Astrocyte of the cerebellum (primary cell): ENCODE measurements around the gene NCS1.

ENCODE experiments used
- DNase-seq: peaks from one replicate; pipeline ENCODE4 v3.0.0-alpha.2; 2011; ENCODE audit warnings: low read depth
- H3K4me3 ChIP-seq: 2 replicates; pipeline ENCODE4 v1.5.1; 2011; ENCODE audit warnings: mild to moderate bottlenecking, low read depth, low read length, moderate library complexity
- CTCF ChIP-seq: IDR thresholded peaks from 2 replicates; pipeline ENCODE4 v1.5.1; 2012; ENCODE audit warnings: low read length, low read depth, moderate library complexity, mild to moderate bottlenecking; ENCODE audit errors: missing control alignments
- in situ Hi-C: cut with HindIII; loops from 2 replicates; pipeline ENCODE4 v1.10.0; 2017; ENCODE audit warnings: low sequenced_read_pairs

NCS1 gene

GRCh38 chr9:130155647-130156046 lies 16.6 kb upstream of the NCS1 start:
- DNase-seq: no peak
- in situ Hi-C loops: no loop called here
- no peak overlapping the region for H3K4me3 ChIP-seq
- TF ChIP-seq CTCF: no peak

GRCh38 chr9:130156672-130157071 lies 15.5 kb upstream of the NCS1 start:
- no peak for DNase-seq
- in situ Hi-C loops: no loop called here
- no peak overlapping the region for H3K4me3 ChIP-seq
- no peak for TF ChIP-seq CTCF

GRCh38 chr9:130157079-130157478 lies 15.1 kb upstream of the NCS1 start:
- in situ Hi-C loops: no loop called here
- no peak for DNase-seq
- TF ChIP-seq CTCF: no peak

GRCh38 chr9:130158001-130158400 lies 14.2 kb upstream of the NCS1 start:
- no peak overlapping the region for H3K4me3 ChIP-seq
- no peak for TF ChIP-seq CTCF
- in situ Hi-C loops: no loop called here
- no peak for DNase-seq

More at GRCh38 chr9:130157079-130157478, 15.1 kb upstream of the NCS1 start:
- no peak overlapping the region for H3K4me3 ChIP-seq

- H3K4me3 ChIP-seq: no peak overlapping the region
- no peak for TF ChIP-seq CTCF
- no peak for DNase-seq
- in situ Hi-C loops: no loop called here
Measured at GRCh38 chr9:130159057-130159456, 13.1 kb upstream of the NCS1 start.

GRCh38 chr9:130159915-130160670 lies 12.1 kb upstream of the NCS1 start:
- H3K4me3 ChIP-seq: no peak overlapping the region
- no peak for DNase-seq
- TF ChIP-seq CTCF: no peak
- in situ Hi-C loops: loop anchor here (10.0 kb wide), 1 partner anchor 85 kb away; no protein-coding TSS in a partner anchor
